HG02642 (cell line): ENCODE measurements around the gene SLC35B2.

ENCODE experiments used
- ATAC-seq: cut with Tn5 transposase; IDR thresholded peaks from one replicate; pipeline ENCODE4 v1.9.1; 2021; ENCODE audit warnings: mild to moderate bottlenecking; ENCODE audit not compliant: unreplicated experiment, poor library complexity

The SLC35B2 gene

DNA sequence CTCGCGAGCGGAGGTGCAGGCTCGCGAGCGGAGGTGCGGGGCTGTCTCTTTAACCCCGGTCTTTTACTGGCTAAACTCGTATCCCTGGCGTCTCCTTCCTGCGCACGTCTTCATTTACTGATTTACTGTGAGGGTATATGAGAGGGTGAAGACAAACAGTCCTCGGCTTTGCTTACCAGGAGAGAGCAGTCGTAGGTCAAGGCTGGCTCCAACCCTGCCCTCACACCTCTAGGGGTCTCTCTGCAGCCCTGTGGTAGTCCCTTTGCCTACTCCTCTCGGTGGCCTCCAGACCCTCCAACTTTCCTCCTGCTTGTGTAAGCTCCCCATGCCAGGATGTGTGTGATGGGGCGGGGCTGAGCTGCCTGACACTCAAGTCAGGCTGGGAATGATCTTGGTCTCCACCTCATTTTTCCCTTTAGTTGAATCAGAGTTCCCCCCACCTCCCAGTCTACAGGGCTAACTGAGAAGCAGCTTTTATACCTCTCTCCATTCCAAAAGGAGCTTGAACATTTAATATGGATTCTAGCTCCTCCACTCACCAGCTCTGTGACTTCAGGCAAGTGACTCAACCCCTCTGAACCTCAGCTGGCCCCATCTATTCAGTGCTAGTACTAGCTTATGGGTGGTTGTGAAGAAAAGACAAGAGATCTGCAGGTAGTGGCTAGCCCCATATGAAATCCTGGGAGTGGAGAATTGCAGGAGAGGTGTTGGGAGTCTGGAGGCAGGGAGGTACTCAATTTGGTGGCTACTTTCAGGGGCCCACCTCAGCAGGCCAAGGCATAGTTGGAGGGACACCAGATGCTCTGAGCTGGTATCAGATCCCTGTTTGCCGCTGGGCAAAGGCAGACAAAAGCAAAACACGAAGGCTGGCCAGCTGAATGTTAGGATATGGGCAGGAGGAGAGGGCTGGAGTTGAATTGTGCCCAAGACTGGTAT, 33.0 kb downstream of the SLC35B2 start:
- no peak for ATAC-seq

DNA sequence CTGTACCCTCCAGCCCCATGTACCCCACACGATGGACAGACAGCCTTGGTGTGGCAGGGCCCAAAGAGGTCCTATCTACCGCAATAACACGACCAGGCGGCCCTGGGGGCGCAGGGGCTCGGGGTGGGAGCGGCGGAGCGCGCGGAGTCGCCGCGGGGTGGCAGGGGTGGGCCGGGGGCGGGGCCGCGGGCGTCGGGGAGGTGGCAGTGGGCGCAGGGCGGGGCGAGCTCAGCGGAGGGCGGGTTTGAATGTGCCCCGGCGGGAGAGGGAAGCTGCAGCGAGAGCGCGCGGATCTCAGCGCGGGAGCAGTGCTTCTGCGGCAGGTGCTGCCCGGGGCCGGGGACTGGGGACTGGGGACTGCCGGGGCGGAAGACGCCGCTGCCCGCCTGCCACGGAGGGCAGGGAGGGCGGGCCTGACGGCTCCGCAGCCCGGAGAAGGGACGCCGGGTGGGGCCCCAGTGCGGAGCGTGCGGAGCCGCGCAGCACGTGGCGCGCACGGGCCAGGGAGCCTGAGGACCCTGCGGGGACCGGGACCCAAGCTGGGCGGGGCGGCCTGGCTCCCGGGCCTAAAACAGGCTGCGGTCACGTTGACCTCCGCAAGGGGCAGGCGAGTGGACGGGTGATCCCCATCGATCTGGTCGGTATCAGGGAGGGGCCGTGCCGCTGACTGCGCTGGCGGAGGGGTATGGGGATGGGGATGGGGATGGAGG, 33.9 kb downstream of the SLC35B2 start, which contains the start of gene SLC29A1:
Gene SLC29A1 (plus strand): TSS at position 277 of the 710 bp plus-strand sequence. CDS start 3,719 bp downstream, outside the sequence.
- peak; percentile 54 for ATAC-seq

DNA sequence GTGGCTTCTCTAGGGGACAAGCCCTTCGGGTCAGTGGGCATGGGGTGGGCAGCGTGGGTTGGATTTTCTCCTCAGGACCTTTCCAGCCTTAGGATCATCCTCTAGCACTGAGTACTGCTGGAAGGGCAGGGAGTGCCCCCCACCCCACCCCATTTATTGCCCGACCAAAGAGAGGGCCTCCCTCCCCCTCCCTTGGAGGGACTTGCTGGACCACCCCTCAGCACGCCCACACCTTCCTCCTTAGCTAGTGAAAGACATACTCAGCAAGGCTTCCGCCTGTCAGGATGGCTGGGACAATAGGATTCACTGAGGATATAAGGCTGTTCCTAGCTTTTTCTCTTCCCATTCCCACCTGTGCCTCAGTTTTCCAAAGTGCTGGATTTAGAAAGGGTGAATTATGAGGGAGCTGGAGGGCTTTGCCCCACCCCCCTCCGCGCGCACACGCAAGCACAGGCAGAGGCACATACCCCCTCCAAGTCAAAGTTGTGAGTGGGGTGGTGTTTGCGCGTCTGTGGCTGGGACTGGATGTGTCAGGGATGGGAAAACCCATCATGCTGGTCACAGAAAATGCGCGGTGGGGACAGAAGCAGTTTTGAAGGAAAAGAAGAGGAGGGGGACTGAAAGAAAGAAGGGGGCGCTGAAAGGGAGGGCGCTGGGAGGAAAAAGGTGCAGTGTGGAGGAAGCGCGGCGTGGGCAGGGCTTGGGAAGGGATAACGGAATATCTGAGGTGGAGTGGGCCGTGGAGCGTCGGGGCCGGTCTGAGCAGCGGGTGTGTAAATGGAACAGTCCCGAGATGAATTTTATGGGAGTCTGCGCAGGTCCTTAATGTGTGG, 34.6 kb downstream of the SLC35B2 start:
- no peak for ATAC-seq

DNA sequence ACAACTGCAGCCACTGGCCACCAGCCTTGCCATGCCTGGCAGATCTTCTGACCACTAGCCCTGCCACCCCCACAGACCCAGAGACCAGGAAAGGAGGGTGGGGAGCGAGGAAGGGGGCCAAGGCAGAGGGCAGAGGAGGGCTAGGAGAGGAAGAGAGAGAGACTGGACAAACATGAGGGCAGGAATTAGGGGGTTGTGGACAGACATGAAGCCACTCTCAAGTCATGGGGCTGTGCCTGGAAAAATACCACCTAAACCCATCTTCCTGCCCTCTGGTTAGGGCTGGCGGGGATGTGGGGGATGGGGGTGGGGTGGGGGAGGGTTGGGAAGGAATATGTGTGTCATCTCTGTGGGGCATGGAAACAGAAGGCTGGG, 35.4 kb downstream of the SLC35B2 start:
- no peak for ATAC-seq

DNA sequence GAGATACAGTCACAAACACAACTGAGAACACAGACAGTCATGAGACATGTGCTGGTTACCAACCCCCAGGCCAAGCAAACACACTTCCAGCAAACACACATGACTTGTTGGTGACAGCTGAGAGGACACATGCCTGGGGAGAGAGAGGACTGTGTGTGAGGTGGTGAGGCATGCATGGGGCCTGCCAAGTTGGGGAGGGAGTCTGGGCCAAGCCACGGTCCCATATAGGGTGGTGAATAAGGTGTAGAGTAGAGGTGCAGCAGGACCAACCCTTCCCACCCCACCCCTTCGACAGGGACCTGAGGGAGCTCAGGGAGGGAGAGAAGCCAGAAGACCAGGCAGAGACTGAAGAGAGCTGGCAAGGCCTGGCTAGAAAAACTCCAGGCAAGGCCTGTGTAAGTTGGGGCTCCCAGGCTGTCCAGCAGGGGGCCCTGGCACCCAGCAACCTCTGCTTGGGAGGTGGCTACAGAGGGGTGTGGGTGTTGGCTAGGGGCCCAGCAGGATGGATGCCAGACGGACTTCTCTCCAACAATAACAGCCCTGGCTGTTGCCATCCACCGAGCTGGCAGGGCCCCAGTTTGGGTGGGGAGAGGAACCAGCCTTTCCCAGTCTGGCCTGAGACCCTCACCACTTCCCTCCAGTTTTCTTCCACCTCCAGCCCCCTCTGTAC, 35.9 kb downstream of the SLC35B2 start:
- ATAC-seq = peak; percentile 45

- ATAC-seq = no peak
Observed at GRCh38 chr6:44220913-44221290, 36.4 kb downstream of the SLC35B2 start.

- ATAC-seq = no peak
Observed at GRCh38 chr6:44219815-44220784, 37.2 kb downstream of the SLC35B2 start.

GRCh38 chr6:44219053-44219814, 38.1 kb downstream of the SLC35B2 start:
- peak; percentile 56 for ATAC-seq

DNA sequence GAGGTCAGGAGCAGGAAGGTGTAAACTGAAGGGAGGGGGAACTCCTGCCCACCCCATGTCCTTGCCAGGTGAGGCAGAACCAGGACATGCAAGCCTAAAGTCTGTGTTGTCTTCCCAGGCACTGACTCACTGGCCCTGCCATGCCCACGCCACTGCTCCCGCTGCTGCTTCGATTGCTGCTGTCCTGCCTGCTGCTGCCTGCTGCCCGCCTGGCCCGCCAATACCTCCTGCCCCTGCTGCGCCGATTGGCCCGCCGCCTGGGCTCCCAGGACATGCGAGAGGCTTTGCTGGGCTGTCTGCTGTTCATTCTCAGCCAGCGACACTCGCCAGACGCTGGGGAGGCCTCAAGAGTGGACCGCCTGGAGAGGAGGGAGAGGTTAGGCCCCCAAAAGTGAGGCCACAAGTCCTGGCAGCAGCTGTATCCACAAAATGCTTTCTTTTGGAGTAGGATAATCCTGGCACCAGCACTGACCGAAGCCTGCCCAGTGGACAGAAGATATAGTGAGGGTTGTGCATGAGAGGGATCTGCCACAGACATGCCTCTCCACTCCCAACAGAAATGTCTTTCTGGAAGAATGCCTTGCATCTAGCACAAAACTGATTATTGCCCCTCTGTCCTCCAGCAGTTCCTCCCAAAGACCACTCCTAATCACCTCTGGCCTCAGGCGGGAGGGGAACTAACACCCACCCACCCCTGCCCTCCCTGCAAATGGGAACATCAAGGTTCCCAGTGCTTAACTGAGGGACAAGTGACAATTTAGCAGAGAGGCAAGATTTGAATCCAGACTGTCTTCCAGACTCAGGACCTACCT, 39.8 kb downstream of the SLC35B2 start:
- no peak for ATAC-seq

DNA sequence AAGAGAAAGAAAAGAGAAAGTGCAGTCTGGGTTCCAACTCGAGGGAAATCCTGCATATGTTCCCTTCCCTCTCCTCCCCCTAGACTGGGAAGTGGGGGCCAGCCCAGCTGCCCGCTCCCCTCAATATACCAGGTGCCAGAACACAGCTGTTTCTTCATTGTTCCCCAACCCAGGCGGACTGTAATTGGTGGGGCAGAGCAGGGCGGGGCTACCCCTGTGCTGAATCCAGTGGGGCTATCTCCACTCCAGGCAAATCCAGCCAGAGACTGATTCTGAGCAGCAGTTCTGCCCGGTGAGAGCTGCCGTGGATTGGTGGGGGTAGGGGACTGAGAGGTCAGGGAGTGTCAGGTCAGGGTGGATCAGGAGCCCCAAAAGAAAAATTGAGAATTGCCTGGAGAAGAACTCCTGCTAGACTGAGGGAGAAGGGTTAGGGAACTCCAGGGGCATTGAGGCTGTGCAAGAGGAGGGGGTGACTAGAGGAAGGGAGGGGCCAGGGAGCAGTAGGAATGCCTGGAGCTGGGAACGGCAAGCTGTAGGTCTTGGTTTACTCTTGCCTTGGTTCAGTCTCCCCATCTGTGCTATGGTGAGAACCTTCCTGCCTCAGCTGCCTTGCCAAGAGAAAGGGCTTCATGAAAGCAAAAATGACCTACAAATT, 40.5 kb downstream of the SLC35B2 start, which contains the start of gene MYMX:
Gene MYMX (plus strand): TSS at position 250 of the 655 bp plus-strand sequence. CDS start 546 bp downstream, outside the sequence.
- no peak for ATAC-seq

DNA sequence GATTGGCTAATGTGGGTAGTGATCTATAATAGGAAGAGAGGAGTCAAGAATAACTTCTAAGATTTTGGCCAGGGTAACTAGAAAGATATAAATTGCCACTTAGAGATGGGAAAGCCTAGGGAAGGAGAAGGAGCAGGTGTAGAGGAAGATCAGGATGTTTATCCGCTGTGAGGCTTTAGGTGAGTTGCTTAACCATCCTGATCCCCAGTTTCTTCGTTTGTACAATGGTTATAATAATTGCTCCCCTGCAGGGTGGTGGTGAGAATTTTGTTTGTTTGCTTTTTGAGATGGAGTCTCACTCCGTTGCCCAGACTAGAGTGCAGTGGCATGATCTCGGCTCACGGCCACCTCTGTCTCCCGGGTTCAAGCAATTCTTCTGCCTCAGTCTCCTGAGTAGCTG, 43.0 kb downstream of the SLC35B2 start:
- ATAC-seq = no peak

DNA sequence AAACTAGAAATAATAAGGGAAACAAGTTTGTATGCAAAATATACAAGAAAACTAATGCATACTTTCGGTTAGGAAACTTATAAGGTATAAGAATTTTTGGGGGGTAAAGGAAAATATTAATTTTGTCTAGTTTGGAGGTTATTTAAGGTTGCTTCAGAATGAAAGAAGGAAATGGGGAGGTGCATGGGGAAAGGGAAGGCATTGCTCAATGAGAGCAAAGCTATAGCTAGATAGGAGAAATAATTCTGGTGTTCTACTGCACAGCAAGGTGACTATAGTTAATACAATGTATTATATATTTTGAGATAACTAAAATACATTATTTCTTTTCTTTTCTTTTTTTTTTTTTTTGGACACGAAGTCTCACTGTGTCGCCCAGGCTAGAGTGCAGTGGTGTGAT, 46.0 kb downstream of the SLC35B2 start:
- ATAC-seq = no peak

GRCh38 chr6:44207966-44208365, 49.4 kb downstream of the SLC35B2 start:
- no peak for ATAC-seq
